C4-2B (cell line): ENCODE results near the gene ATP6V0A1.

Source experiments
- H3K27ac ChIP-seq: fragments of 450-650 bp; 2 replicates; pipeline ENCODE4 v1.5.1; 2017
- CTCF ChIP-seq: fragments of 450-650 bp; conservative IDR thresholded peaks from 2 replicates; pipeline ENCODE4 v1.5.1; 2017; ENCODE audit warnings: mild to moderate bottlenecking
- ZFX ChIP-seq: fragments of 450-650 bp; IDR thresholded peaks from 2 replicates; pipeline ENCODE4 v1.6.1; 2017

The ATP6V0A1 gene

GRCh38 chr17:42563143-42563509 is 104.4 kb downstream of the ATP6V0A1 start:
- peak overlapping the region; percentile 93 for H3K27ac ChIP-seq
- TF ChIP-seq ZFX: no peak
- no peak for TF ChIP-seq CTCF

DNA sequence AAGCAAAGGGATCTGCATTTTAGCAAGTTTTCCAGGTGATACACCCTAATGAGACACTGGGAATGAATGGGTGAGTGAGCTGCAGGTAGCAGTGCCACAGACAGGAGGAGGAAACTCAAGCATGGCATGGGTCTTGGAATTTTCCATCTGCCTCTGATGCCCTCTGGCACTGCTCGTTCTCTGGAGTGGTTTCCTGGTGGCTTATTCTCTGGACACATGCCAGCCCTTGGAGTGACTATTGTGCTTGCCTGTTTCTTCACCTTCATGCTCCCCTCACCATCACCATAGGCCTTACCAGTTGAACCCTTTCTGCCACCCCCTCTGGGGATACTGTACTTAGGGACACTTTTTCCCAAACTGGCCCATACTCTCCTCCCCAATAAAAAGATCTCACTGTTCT is 104.9 kb downstream of the ATP6V0A1 start:
- no peak for TF ChIP-seq ZFX
- no peak for TF ChIP-seq CTCF
- peak overlapping the region; percentile 93 for H3K27ac ChIP-seq

GRCh38 chr17:42563950-42564349 is 105.3 kb downstream of the ATP6V0A1 start:
- peak overlapping the region; percentile 93 for H3K27ac ChIP-seq
- TF ChIP-seq ZFX (no peak), CTCF (no peak)

GRCh38 chr17:42564815-42565522 is 106.3 kb downstream of the ATP6V0A1 start:
- TF ChIP-seq ZFX (no peak), CTCF (no peak)
- peak overlapping the region; percentile 93 for H3K27ac ChIP-seq

- TF ChIP-seq ZFX (no peak), CTCF (no peak)
- peak overlapping the region; percentile 93 for H3K27ac ChIP-seq
Observed at GRCh38 chr17:42565523-42566214, 107.0 kb downstream of the ATP6V0A1 start.

DNA sequence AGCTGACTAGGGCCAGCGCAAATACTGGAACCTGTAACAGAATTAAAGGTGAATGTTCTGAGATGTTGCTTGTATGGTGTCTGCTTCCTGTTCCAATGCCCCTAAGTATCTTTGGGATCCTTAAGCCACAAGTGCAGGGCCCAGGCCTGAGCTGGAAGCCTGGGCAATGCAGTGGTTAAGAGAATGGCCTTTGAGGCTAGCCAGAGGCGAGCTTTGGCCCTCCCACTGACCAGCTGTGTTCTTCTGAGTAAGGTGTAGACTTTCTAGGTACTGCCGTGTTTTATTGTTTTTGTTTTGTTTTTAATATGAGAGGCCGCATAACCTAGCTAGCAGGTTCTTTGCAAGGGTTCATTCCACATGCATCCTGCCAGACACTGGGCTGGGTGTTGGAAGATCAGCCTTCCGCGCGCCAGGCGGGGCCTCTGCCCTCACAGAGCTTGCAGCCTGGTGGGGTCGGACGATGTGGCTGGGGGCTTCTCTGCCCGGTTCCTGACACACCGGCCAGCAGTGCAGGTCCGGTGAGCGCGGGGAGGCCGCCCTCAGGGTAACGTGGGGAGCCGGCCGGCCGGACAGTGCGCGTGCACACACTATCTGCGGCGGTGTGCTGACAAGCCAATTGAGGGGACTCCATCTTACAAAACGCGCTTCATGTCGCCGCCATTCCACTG is 107.7 kb downstream of the ATP6V0A1 start:
- TF ChIP-seq ZFX (peak; percentile 42; the same call in 1 of the 2 replicates), CTCF (no peak)
- peak overlapping the region; percentile 93 for H3K27ac ChIP-seq
